HUES48 (cell line): Measurements from ENCODE around the gene CAMK2G.

Source experiments
- H3K27ac ChIP-seq: one replicate; pipeline ENCODE4 v1.7.0; 2013; ENCODE audit warnings: low read depth, low read length, inconsistent platforms
- H3K27me3 ChIP-seq: 2 replicates; pipeline ENCODE4 v1.6.1; 2013; ENCODE audit warnings: mild to moderate bottlenecking, low read length; ENCODE audit not compliant: control insufficient read depth, insufficient read depth
- H3K36me3 ChIP-seq: 2 replicates; pipeline ENCODE4 v1.6.1; 2013; ENCODE audit warnings: low read length; ENCODE audit not compliant: control insufficient read depth, insufficient read depth
- H3K4me1 ChIP-seq: 2 replicates; pipeline ENCODE4 v1.6.1; 2013; ENCODE audit warnings: mild to moderate bottlenecking, low read length; ENCODE audit not compliant: control insufficient read depth, insufficient read depth
- H3K4me3 ChIP-seq: 2 replicates; pipeline ENCODE4 v1.5.1; 2013; ENCODE audit warnings: mild to moderate bottlenecking, low read depth, low read length
- H3K9ac ChIP-seq: 2 replicates; pipeline ENCODE4 v1.6.1; 2013; ENCODE audit warnings: mild to moderate bottlenecking, low read depth, low read length, moderate library complexity
- H3K9me3 ChIP-seq: 2 replicates; pipeline ENCODE4 v1.6.1; 2013; ENCODE audit warnings: low read length; ENCODE audit not compliant: control insufficient read depth, insufficient read depth

CAMK2G gene

GRCh38 chr10:73910764-73911552, 36.6 kb upstream of the CAMK2G start, which contains the start of gene PLAU:
PLAU (plus strand) TSS chr10:73911132; CDS start chr10:73911556, 424 bp downstream.
- Histone ChIP-seq H3K4me1 (peaks cover 41% of the 10 kb centered on the region), H3K27ac (peak within 1 kb of the TSS; percentile 66), H3K9me3 (no peaks in the 10 kb centered on the region), H3K9ac (peak within 1 kb of the TSS; percentile 33), H3K36me3 (peaks cover 11% of the 10 kb centered on the region), H3K27me3 (peaks cover 33% of the 10 kb centered on the region), H3K4me3 (peak within 1 kb of the TSS; percentile 75)

GRCh38 chr10:73910401-73910763, 36.0 kb upstream of the CAMK2G start:
- H3K4me1 ChIP-seq, result peaks cover 42% of the 10 kb centered on the region
- peak overlapping the region; percentile 66 for H3K27ac ChIP-seq
- H3K36me3 ChIP-seq, result peaks cover 8% of the 10 kb centered on the region
- H3K27me3 ChIP-seq, result peaks cover 33% of the 10 kb centered on the region
- peak overlapping the region; percentile 75 for H3K4me3 ChIP-seq
- H3K9me3 ChIP-seq, result no peaks in the 10 kb centered on the region
- peak overlapping the region; percentile 33 for H3K9ac ChIP-seq

- Histone ChIP-seq H3K27ac (peak overlapping the region; percentile 67), H3K9me3 (no peaks in the 10 kb centered on the region), H3K4me1 (peaks cover 42% of the 10 kb centered on the region), H3K36me3 (peaks cover under 1% of the 10 kb centered on the region; the same call in 1 of the 2 replicates), H3K9ac (no peak overlapping the region), H3K27me3 (peaks cover 33% of the 10 kb centered on the region), H3K4me3 (no peak overlapping the region; the same call in 1 of the 2 replicates)
Measured at GRCh38 chr10:73909540-73910115, 35.3 kb upstream of the CAMK2G start.

- H3K9me3 ChIP-seq, result no peaks in the 10 kb centered on the region
- peak overlapping the region; percentile 67 for H3K27ac ChIP-seq
- H3K9ac ChIP-seq, result no peak overlapping the region
- H3K27me3 ChIP-seq, result peaks cover 33% of the 10 kb centered on the region
- H3K4me3 ChIP-seq, result no peak overlapping the region
- peaks cover 37% of the 10 kb centered on the region for H3K4me1 ChIP-seq
- no peaks in the 10 kb centered on the region for H3K36me3 ChIP-seq
Measured at GRCh38 chr10:73908853-73909539, 34.6 kb upstream of the CAMK2G start.

GRCh38 chr10:73907841-73908517, 33.6 kb upstream of the CAMK2G start:
- H3K27ac ChIP-seq, result no peak overlapping the region

GRCh38 chr10:73906524-73907447, 32.4 kb upstream of the CAMK2G start:
- no peaks in the 10 kb centered on the region for H3K36me3 ChIP-seq
- peaks cover 22% of the 10 kb centered on the region for H3K27me3 ChIP-seq
- H3K27ac ChIP-seq, result peak overlapping the region; percentile 68
- H3K4me1 ChIP-seq, result peaks cover 32% of the 10 kb centered on the region
- H3K4me3 ChIP-seq, result no peak overlapping the region
- H3K9ac ChIP-seq, result no peak overlapping the region; the same call in 1 of the 2 replicates
- no peaks in the 10 kb centered on the region for H3K9me3 ChIP-seq

More at GRCh38 chr10:73907841-73908517, 33.6 kb upstream of the CAMK2G start:
- no peaks in the 10 kb centered on the region for H3K9me3 ChIP-seq
- H3K4me3 ChIP-seq, result no peak overlapping the region
- H3K4me1 ChIP-seq, result peaks cover 33% of the 10 kb centered on the region
- no peaks in the 10 kb centered on the region for H3K36me3 ChIP-seq
- no peak overlapping the region for H3K9ac ChIP-seq
- peaks cover 33% of the 10 kb centered on the region for H3K27me3 ChIP-seq

GRCh38 chr10:73905256-73906020, 31.1 kb upstream of the CAMK2G start:
- no peak overlapping the region for H3K9ac ChIP-seq
- no peaks in the 10 kb centered on the region for H3K9me3 ChIP-seq
- peaks cover 29% of the 10 kb centered on the region for H3K4me1 ChIP-seq

GRCh38 chr10:73902351-73902750, 28.0 kb upstream of the CAMK2G start:
- no peak overlapping the region for H3K27ac ChIP-seq
- no peaks in the 10 kb centered on the region for H3K27me3 ChIP-seq
- no peaks in the 10 kb centered on the region for H3K9me3 ChIP-seq
- H3K4me3 ChIP-seq, result no peak overlapping the region
- no peak overlapping the region for H3K9ac ChIP-seq
- no peaks in the 10 kb centered on the region for H3K36me3 ChIP-seq
- peaks cover 15% of the 10 kb centered on the region for H3K4me1 ChIP-seq

More at GRCh38 chr10:73905256-73906020, 31.1 kb upstream of the CAMK2G start:
- H3K27ac ChIP-seq, result peak overlapping the region; percentile 68
- H3K27me3 ChIP-seq, result peaks cover 14% of the 10 kb centered on the region
- H3K36me3 ChIP-seq, result no peaks in the 10 kb centered on the region
- no peak overlapping the region for H3K4me3 ChIP-seq

- no peak overlapping the region for H3K9ac ChIP-seq
- H3K4me1 ChIP-seq, result peaks cover 5% of the 10 kb centered on the region; the same call in 1 of the 2 replicates
- H3K27ac ChIP-seq, result no peak overlapping the region
Measured at GRCh38 chr10:73901261-73901660, 26.9 kb upstream of the CAMK2G start.

More at GRCh38 chr10:73901261-73901660, 26.9 kb upstream of the CAMK2G start:
- Histone ChIP-seq H3K36me3 (no peaks in the 10 kb centered on the region), H3K4me3 (no peak overlapping the region), H3K9me3 (no peaks in the 10 kb centered on the region), H3K27me3 (no peaks in the 10 kb centered on the region)
